ENCODE results near the gene ASIC4. TPM values are rescaled to one million over a fixed set of nuclear protein-coding genes. Genes with fewer than 3 reads are reported as not detected.

The ASIC4 gene
- total and polyA plus RNA-seq, 2 of the 4 experiments (the other 2 are of a cell fraction) = 0.10 TPM; not detected in 1

- no peak overlapping the region for H2BK15ac ChIP-seq (ENCODE audit: low read depth, low read length)
- no peak overlapping the region for H2AFZ ChIP-seq (replicated peaks; ENCODE audit: low read length, poor library complexity)
- DNase-seq = no peak
- no peak overlapping the region for H2BK120ac ChIP-seq (ENCODE audit: low read depth, low read length)
- H3K9me3 ChIP-seq (ENCODE audit: control insufficient read depth, insufficient read depth, low read length) = no peaks in the 10 kb centered on the region
- ATAC-seq (ENCODE audit: low read depth) = no peak
- H3K9ac ChIP-seq (ENCODE audit: low read depth, low read length) = no peak overlapping the region
- no peak overlapping the region for H3K56ac ChIP-seq (ENCODE audit: extremely low read depth, insufficient read depth, low read length)
- in situ Hi-C loops (cut with MboI; ENCODE audit: low sequenced_read_pairs) = no loop called here
- H3K36me3 ChIP-seq (ENCODE audit: control insufficient read depth, insufficient read depth, low read length) = peaks cover 26% of the 10 kb centered on the region
- no TSS peak for BruUV-seq (replicated peaks)
- no peak overlapping the region for H2BK5ac ChIP-seq (ENCODE audit: low read depth, low read length, poor library complexity, severe bottlenecking)
- H4K8ac ChIP-seq (ENCODE audit: low read depth in 2 of 2, low read length in 2 of 2) = no peak overlapping the region
- peaks cover 6% of the 10 kb centered on the region; the same call in 1 of the 2 replicates for H3K9me1 ChIP-seq (ENCODE audit: insufficient read depth, low read length)
- H3K27me3 ChIP-seq (ENCODE audit: control insufficient read depth, insufficient read depth, low read length) = no peaks in the 10 kb centered on the region
- H2AK5ac ChIP-seq (ENCODE audit: low read depth, low read length) = no peak overlapping the region
- no peak overlapping the region for H4K91ac ChIP-seq (ENCODE audit: insufficient read depth, low read depth, low read length)
- WGBS, 2 experiments (ENCODE audit: extremely low coverage in 2 of 2, insufficient read length in 1 of 2) = 83% methylated on average over 9 of the region's 21 CpGs; no CpG with 5 or more reads in 1 of the 2 experiments
- H2AK9ac ChIP-seq (replicated peaks; ENCODE audit: low read depth, low read length, poor library complexity) = no peak overlapping the region
- H3K4me3 ChIP-seq (ENCODE audit: insufficient read depth, low read depth, low read length) = no peak overlapping the region
- H4K5ac ChIP-seq (ENCODE audit: low read depth, low read length) = no peak overlapping the region
- no peak overlapping the region for H3K4me2 ChIP-seq (ENCODE audit: low read depth, low read length)
- H2BK20ac ChIP-seq (ENCODE audit: low read depth, low read length) = no peak overlapping the region
- no peak overlapping the region for H3K14ac ChIP-seq (replicated peaks; ENCODE audit: low read depth, low read length)
- TF ChIP-seq FOS (IDR thresholded peaks at IDR 0.05; ENCODE audit: low read depth, low read length) (no peak), CTCF (conservative IDR thresholded peaks at IDR 0.05; ENCODE audit: low read depth, low read length) (no peak), ELK1 (IDR thresholded peaks at IDR 0.05; ENCODE audit: borderline replicate concordance, low read depth, low read length) (no peak), SMC3 (IDR thresholded peaks at IDR 0.05; ENCODE audit: low read depth, low read length) (no peak), NFE2L2 (IDR thresholded peaks at IDR 0.05; ENCODE audit: low read depth, low read length) (no peak), RFX5 (IDR thresholded peaks at IDR 0.05; ENCODE audit: low read depth, low read length) (no peak), MAZ (IDR thresholded peaks at IDR 0.05; ENCODE audit: borderline replicate concordance, low read depth, low read length) (no peak), CEBPB (IDR thresholded peaks at IDR 0.05; ENCODE audit: low read depth, low read length) (no peak), USF2 (IDR thresholded peaks at IDR 0.05; ENCODE audit: low read depth, low read length) (no peak), POLR2A (IDR thresholded peaks at IDR 0.05; ENCODE audit: low read depth, low read length) (no peak), CHD1 (IDR thresholded peaks at IDR 0.05; ENCODE audit: low read depth, low read length) (no peak), RCOR1 (IDR thresholded peaks at IDR 0.05; ENCODE audit: insufficient replicate concordance, low read length) (no peak)
- dilution Hi-C loops (cut with HindIII; ENCODE audit: low sequenced_read_pairs, unreplicated experiment) = no loop called here
- POLR2A ChIA-PET (ENCODE audit: unreplicated experiment) = no interaction called here
- CTCF ChIA-PET = no interaction called here
- H3K23ac ChIP-seq (ENCODE audit: low read depth, low read length) = no peak overlapping the region
- H3K79me1 ChIP-seq (ENCODE audit: low read depth in 1 of 2, low read length in 2 of 2) = peaks cover 9 to 17% of the 10 kb centered on the region in 2 experiments
- H4K20me1 ChIP-seq (ENCODE audit: insufficient read depth, low read length) = peaks cover 8% of the 10 kb centered on the region; the same call in 1 of the 2 replicates
- no peak overlapping the region for H3K18ac ChIP-seq (ENCODE audit: low read depth, low read length)
- no peak overlapping the region for H3K4ac ChIP-seq (ENCODE audit: low read depth, low read length)
- peaks cover 5% of the 10 kb centered on the region for H3K4me1 ChIP-seq (ENCODE audit: control insufficient read depth, insufficient read depth, low read length)
- intact Hi-C loops (cut with micrococcal nuclease) = no loop called here
- H3K27ac ChIP-seq (ENCODE audit: insufficient read depth, low read length) = no peak overlapping the region
These were observed 51.1 kb downstream of the ASIC4 start for GRCh38 chr2:219565130-219566080.
